ENCODE measurements around the gene RALA. TPM values are rescaled to one million over a fixed set of nuclear protein-coding genes. Genes with fewer than 3 reads are reported as not detected.

Gene RALA
- total RNA-seq, 1 experiment from 2014 or later: 27.3 TPM

DNA sequence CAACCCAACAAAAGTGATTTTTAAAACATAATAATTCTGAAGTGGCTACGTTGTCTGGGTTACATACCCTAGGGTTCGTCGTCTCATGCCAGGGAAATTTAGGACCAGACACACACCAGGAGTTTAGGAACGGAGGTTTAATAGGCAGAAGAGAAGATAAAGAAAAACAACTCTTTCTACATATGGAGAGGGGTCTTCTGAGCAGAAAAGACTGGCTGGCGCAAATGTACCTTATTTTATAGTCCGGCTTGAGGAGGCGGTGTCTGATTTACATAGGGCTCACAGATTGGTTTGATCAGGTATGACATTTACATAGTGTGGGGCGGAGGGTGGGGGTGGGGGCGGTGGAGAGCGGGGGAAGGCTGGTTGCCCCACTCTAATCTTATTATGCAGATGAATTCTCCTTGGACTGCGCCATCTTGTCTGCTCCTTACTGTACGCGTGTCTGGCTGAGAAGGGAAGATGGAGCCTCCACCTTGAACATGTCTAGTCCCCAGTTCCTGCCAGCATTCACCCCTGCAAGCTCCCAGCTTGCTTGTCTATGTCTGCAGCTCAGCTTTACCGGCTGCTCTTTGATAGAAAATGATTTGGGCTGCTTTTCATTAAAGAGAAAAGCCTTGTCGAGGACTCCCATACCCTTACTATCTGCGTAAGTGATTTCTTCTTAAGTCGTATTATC lies 98.7 kb downstream of the RALA start:
- ChIA-PET CTCF (no interaction called here), POLR2A (interaction anchor here (1.5 kb wide), 1 partner anchor 11 kb away, joined by 5 read pairs; no protein-coding TSS in a partner anchor), RAD21 (ENCODE audit: low non-redundant PET in 1 of 2, low total read pairs in 2 of 2, uncharacterized antibody in 2 of 2, unreplicated experiment in 2 of 2) (no interaction called here)
- ATAC-seq: no peak
- Histone ChIP-seq H3K4me3 (replicated peaks in 1 of 2; ENCODE audit: low read depth in 1 of 2, low read length in 2 of 2) (no peak overlapping the region), H3K27me3 (ENCODE audit: insufficient read depth, low read length) (no peaks in the 10 kb centered on the region), H3K4me2 (ENCODE audit: low read length) (no peak overlapping the region), H2AFZ (ENCODE audit: low read depth, low read length, poor library complexity, severe bottlenecking) (no peak overlapping the region), H3K27ac (ENCODE audit: low read depth, low read length) (no peak overlapping the region), H3K36me3 (ENCODE audit: control insufficient read depth in 1 of 2, insufficient read depth in 2 of 2, low read length in 2 of 2) (no peaks in the 10 kb centered on the region), H3K4me1 (ENCODE audit: control insufficient read depth in 1 of 2, insufficient read depth in 2 of 2, low read length in 2 of 2) (peaks cover 5 to 11% of the 10 kb centered on the region in 2 experiments), H3K9me2 (ENCODE audit: insufficient read depth) (no peaks in the 10 kb centered on the region), H3K9ac (ENCODE audit: low read length) (no peak overlapping the region), H3K79me2 (ENCODE audit: insufficient read depth, low read length) (no peaks in the 10 kb centered on the region), H3K9me3 (ENCODE audit: control insufficient read depth in 1 of 2, insufficient read depth in 1 of 2, low read depth in 1 of 2, low read length in 2 of 2) (no peaks in the 10 kb centered on the region), H4K20me1 (ENCODE audit: insufficient read depth) (no peaks in the 10 kb centered on the region)
- no TSS peak for BruUV-seq (replicated peaks)
- intact Hi-C loops (cut with micrococcal nuclease): no loop called here
- no peak for TF ChIP-seq EZH2phosphoT487 (IDR thresholded peaks at IDR 0.05; ENCODE audit: borderline replicate concordance)
- no peak for TF ChIP-seq CBX3 (IDR thresholded peaks at IDR 0.05; ENCODE audit: low read depth)
- TF ChIP-seq RAD21 (IDR thresholded peaks at IDR 0.05; ENCODE audit: low read depth): no peak
- no peak for TF ChIP-seq SP1 (IDR thresholded peaks at IDR 0.05; ENCODE audit: low read depth)
- no peak for TF ChIP-seq EGR1 (IDR thresholded peaks at IDR 0.05; ENCODE audit: low read depth)
- no peak for DNase-seq (ENCODE audit: low read depth, low spot score)

DNA sequence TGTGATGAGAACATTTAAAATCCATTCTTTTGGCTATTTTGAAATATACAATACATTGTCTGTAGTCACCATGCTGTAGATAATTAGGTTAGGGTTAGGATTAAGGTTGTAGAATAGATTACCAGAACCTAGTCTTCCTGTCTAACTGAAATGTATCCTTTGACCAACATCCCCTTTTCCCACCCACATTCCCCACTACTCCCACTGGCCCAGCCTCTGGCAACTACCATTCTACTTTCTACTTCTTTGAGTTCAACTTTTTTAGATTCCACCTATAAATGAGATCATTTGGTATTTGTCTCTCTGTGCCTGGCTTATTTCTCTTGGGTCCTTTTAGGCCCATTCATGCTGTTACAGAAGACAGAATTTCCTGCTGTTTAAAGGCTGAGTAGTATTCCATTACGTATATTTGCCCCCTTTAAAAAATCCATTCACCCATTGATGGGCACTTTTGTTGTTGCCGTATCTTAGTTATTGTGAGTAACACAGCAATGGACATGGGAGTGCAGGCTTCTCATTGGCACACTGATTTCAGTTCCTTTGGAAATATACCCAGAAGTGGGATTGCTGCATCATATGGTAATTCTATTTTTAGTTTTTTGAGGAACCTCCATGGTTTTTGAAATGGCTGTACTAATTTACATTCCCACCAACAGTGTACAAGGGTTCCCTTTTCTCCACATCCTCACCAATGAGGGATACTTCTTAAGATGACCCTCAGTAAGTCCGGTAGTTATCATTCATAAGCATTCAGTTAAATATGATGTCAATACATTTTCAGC lies 104.0 kb downstream of the RALA start:
- BruUV-seq (replicated peaks): no TSS peak
- POLR2A ChIA-PET: no interaction called here
- H3K4me3 ChIP-seq (replicated peaks in 1 of 2; ENCODE audit: low read depth in 1 of 2, low read length in 2 of 2): no peak overlapping the region
- TF ChIP-seq, protein P1, sequence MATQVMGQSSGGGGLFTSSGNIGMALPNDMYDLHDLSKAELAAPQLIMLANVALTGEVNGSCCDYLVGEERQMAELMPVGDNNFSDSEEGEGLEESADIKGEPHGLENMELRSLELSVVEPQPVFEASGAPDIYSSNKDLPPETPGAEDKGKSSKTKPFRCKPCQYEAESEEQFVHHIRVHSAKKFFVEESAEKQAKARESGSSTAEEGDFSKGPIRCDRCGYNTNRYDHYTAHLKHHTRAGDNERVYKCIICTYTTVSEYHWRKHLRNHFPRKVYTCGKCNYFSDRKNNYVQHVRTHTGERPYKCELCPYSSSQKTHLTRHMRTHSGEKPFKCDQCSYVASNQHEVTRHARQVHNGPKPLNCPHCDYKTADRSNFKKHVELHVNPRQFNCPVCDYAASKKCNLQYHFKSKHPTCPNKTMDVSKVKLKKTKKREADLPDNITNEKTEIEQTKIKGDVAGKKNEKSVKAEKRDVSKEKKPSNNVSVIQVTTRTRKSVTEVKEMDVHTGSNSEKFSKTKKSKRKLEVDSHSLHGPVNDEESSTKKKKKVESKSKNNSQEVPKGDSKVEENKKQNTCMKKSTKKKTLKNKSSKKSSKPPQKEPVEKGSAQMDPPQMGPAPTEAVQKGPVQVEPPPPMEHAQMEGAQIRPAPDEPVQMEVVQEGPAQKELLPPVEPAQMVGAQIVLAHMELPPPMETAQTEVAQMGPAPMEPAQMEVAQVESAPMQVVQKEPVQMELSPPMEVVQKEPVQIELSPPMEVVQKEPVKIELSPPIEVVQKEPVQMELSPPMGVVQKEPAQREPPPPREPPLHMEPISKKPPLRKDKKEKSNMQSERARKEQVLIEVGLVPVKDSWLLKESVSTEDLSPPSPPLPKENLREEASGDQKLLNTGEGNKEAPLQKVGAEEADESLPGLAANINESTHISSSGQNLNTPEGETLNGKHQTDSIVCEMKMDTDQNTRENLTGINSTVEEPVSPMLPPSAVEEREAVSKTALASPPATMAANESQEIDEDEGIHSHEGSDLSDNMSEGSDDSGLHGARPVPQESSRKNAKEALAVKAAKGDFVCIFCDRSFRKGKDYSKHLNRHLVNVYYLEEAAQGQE (IDR thresholded peaks at IDR 0.05; ENCODE audit: low read depth): no peak
- TF ChIP-seq SRF (IDR thresholded peaks at IDR 0.05; ENCODE audit: low read depth) (no peak), CBX3 (IDR thresholded peaks at IDR 0.05; ENCODE audit: low read depth) (no peak), TCF7L2 (IDR thresholded peaks at IDR 0.05; ENCODE audit: borderline replicate concordance, extremely low read depth, insufficient read depth, insufficient read length) (no peak), CEBPB (IDR thresholded peaks at IDR 0.05; ENCODE audit: low read depth) (no peak), EZH2phosphoT487 (IDR thresholded peaks at IDR 0.05; ENCODE audit: borderline replicate concordance) (no peak), SP1 (IDR thresholded peaks at IDR 0.05; ENCODE audit: low read depth) (no peak), YY1 (IDR thresholded peaks at IDR 0.05; ENCODE audit: extremely low read depth, insufficient replicate concordance, low read depth, low read length) (no peak), ELF1 (IDR thresholded peaks at IDR 0.05; ENCODE audit: borderline replicate concordance, low read depth) (no peak), EZH2 (IDR thresholded peaks at IDR 0.05) (no peak)
- TF ChIP-seq, protein P2, sequence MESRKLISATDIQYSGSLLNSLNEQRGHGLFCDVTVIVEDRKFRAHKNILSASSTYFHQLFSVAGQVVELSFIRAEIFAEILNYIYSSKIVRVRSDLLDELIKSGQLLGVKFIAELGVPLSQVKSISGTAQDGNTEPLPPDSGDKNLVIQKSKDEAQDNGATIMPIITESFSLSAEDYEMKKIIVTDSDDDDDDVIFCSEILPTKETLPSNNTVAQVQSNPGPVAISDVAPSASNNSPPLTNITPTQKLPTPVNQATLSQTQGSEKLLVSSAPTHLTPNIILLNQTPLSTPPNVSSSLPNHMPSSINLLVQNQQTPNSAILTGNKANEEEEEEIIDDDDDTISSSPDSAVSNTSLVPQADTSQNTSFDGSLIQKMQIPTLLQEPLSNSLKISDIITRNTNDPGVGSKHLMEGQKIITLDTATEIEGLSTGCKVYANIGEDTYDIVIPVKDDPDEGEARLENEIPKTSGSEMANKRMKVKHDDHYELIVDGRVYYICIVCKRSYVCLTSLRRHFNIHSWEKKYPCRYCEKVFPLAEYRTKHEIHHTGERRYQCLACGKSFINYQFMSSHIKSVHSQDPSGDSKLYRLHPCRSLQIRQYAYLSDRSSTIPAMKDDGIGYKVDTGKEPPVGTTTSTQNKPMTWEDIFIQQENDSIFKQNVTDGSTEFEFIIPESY (IDR thresholded peaks at IDR 0.05; ENCODE audit: extremely low read depth, insufficient replicate concordance, low read length): no peak

More for the DNA sequence above, 104.0 kb downstream of the RALA start:
- Histone ChIP-seq H3K9me2 (ENCODE audit: insufficient read depth) (no peaks in the 10 kb centered on the region), H3K9me3 (ENCODE audit: control insufficient read depth in 1 of 2, insufficient read depth in 1 of 2, low read depth in 1 of 2, low read length in 2 of 2) (no peaks in the 10 kb centered on the region), H4K20me1 (ENCODE audit: insufficient read depth) (no peaks in the 10 kb centered on the region), H3K79me2 (ENCODE audit: insufficient read depth, low read length) (no peaks in the 10 kb centered on the region), H3K27me3 (ENCODE audit: insufficient read depth, low read length) (no peaks in the 10 kb centered on the region), H3K9ac (ENCODE audit: low read length) (no peak overlapping the region), H3K36me3 (ENCODE audit: control insufficient read depth in 1 of 2, insufficient read depth in 2 of 2, low read length in 2 of 2) (no peaks in the 10 kb centered on the region), H3K4me1 (ENCODE audit: control insufficient read depth in 1 of 2, insufficient read depth in 2 of 2, low read length in 2 of 2) (peaks cover 0 to 1% of the 10 kb centered on the region in 2 experiments; a peak in 1 of 4 replicates), H2AFZ (ENCODE audit: low read depth, low read length, poor library complexity, severe bottlenecking) (no peak overlapping the region), H3K4me2 (ENCODE audit: low read length) (no peak overlapping the region), H3K27ac (ENCODE audit: low read depth, low read length) (no peak overlapping the region)
- ATAC-seq: no peak
- CTCF ChIA-PET: no interaction called here
- DNase-seq (ENCODE audit: low read depth, low spot score): no peak
- RAD21 ChIA-PET (ENCODE audit: low non-redundant PET in 1 of 2, low total read pairs in 2 of 2, uncharacterized antibody in 2 of 2, unreplicated experiment in 2 of 2): no interaction called here
- intact Hi-C loops (cut with micrococcal nuclease): no loop called here
